MM.1S (cell line): ENCODE measurements around the gene DNAH5.

ENCODE experiments used
- DNase-seq: peaks from one replicate; pipeline ENCODE4 v3.0.0-alpha.2; 2015
- H2AFZ ChIP-seq: fragments of 300-600 bp; sonication (generic); 2 replicates; pipeline ENCODE4 v1.6.0; 2016; ENCODE audit warnings: antibody characterized with exemption, low read length
- H3F3A ChIP-seq: fragments of 300-600 bp; sonication (generic); 2 replicates; pipeline ENCODE4 v1.6.1; 2016; ENCODE audit warnings: mild to moderate bottlenecking, antibody characterized with exemption, low read length, moderate library complexity, mixed read lengths; ENCODE audit not compliant: insufficient read depth
- H3K27ac ChIP-seq: fragments of 300-600 bp; sonication (generic); 2 replicates; pipeline ENCODE4 v1.5.1; 2016; ENCODE audit warnings: mild to moderate bottlenecking, low read length
- H3K27me3 ChIP-seq: fragments of 300-600 bp; sonication (generic); replicated peaks from 2 replicates; pipeline ENCODE4 v1.6.0; 2016; ENCODE audit warnings: low read length; ENCODE audit not compliant: insufficient read depth
- H3K36me3 ChIP-seq: fragments of 300-600 bp; sonication (generic); replicated peaks from 2 replicates; pipeline ENCODE4 v1.6.1; 2016; ENCODE audit warnings: mild to moderate bottlenecking, low read length, mixed read lengths; ENCODE audit not compliant: insufficient read depth
- H3K4me1 ChIP-seq: fragments of 300-600 bp; sonication (generic); 2 replicates; pipeline ENCODE4 v1.6.1; 2016; ENCODE audit warnings: low read length, mixed read lengths
- H3K4me2 ChIP-seq: fragments of 300-600 bp; sonication (generic); 2 replicates; pipeline ENCODE4 v1.6.0; 2016; ENCODE audit warnings: low read depth, low read length
- H3K4me3 ChIP-seq: fragments of 300-600 bp; sonication (generic); 2 replicates; pipeline ENCODE4 v1.5.1; 2016; ENCODE audit warnings: low read length, mixed read lengths
- H3K79me2 ChIP-seq: fragments of 300-600 bp; sonication (generic); 2 replicates; pipeline ENCODE4 v1.6.1; 2016; ENCODE audit warnings: mixed run types, low read length, mixed read lengths
- H3K9ac ChIP-seq: fragments of 300-600 bp; sonication (generic); 2 replicates; pipeline ENCODE4 v1.6.1; 2016; ENCODE audit warnings: low read length, mixed read lengths
- H3K9me2 ChIP-seq: fragments of 300-600 bp; sonication (generic); replicated peaks from 2 replicates; pipeline ENCODE4 v1.6.1; 2016; ENCODE audit warnings: mild to moderate bottlenecking, low read length, mixed read lengths; ENCODE audit not compliant: insufficient read depth
- H3K9me3 ChIP-seq: fragments of 300-600 bp; sonication (generic); replicated peaks from 2 replicates; pipeline ENCODE4 v1.6.1; 2016; ENCODE audit warnings: mild to moderate bottlenecking, low read length, mixed read lengths; ENCODE audit not compliant: insufficient read depth
- H4K20me1 ChIP-seq: fragments of 300-600 bp; sonication (generic); 2 replicates; pipeline ENCODE4 v1.6.1; 2016; ENCODE audit warnings: mild to moderate bottlenecking, low read length, moderate library complexity, mixed read lengths; ENCODE audit not compliant: insufficient read depth
- EZH2 ChIP-seq: fragments of 300-600 bp; sonication (generic); optimal IDR thresholded peaks from 2 replicates; pipeline ENCODE3; 2017; ENCODE audit warnings: low read depth, mild to moderate bottlenecking, antibody characterized with exemption, low read length, mixed read lengths
- EZH2phosphoT487 ChIP-seq: fragments of 300-600 bp; sonication (generic); IDR thresholded peaks from 2 replicates; pipeline ENCODE4 v1.6.1; 2018; ENCODE audit warnings: antibody characterized with exemption, low read length
- TF ChIP-seq, protein P1 (sequence below): fragments of 300-600 bp; sonication (generic); IDR thresholded peaks from 2 replicates; pipeline ENCODE4 v1.5.1; 2016; ENCODE audit warnings: antibody characterized with exemption, low read length, mixed read lengths

Gene DNAH5

GRCh38 chr5:13821366-13821765 is 123.1 kb downstream of the DNAH5 start:
- H3K4me3 ChIP-seq: no peak overlapping the region

DNA sequence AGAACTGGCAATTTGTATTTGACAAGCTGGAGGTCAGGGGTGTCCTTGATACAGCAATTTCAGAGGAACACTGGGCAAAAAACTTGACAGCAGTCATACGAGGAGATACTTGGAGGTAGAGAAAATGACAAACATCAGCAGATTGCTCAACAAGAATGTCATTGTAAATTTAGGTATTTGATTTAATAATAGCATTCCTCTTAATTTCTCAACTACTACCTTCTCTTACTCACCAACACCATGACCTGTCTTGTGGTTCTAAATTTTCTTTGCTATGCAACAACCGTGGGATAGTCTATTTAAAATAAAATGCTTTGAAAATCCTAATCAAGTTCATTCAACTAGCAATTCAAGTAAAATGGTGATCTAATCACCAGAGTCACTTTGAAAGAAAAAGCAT is 128.4 kb downstream of the DNAH5 start:
- no peak for DNase-seq
- no peaks in the 10 kb centered on the region for H3K36me3 ChIP-seq
- no peak overlapping the region for H3K4me3 ChIP-seq
- H2AFZ ChIP-seq: no peak overlapping the region
- no peak for TF ChIP-seq EZH2
- TF ChIP-seq, protein P1, sequence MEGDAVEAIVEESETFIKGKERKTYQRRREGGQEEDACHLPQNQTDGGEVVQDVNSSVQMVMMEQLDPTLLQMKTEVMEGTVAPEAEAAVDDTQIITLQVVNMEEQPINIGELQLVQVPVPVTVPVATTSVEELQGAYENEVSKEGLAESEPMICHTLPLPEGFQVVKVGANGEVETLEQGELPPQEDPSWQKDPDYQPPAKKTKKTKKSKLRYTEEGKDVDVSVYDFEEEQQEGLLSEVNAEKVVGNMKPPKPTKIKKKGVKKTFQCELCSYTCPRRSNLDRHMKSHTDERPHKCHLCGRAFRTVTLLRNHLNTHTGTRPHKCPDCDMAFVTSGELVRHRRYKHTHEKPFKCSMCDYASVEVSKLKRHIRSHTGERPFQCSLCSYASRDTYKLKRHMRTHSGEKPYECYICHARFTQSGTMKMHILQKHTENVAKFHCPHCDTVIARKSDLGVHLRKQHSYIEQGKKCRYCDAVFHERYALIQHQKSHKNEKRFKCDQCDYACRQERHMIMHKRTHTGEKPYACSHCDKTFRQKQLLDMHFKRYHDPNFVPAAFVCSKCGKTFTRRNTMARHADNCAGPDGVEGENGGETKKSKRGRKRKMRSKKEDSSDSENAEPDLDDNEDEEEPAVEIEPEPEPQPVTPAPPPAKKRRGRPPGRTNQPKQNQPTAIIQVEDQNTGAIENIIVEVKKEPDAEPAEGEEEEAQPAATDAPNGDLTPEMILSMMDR: no peak
- TF ChIP-seq EZH2phosphoT487: no peak
- H3K4me2 ChIP-seq: no peak overlapping the region
- H3K4me1 ChIP-seq: no peaks in the 10 kb centered on the region
- H4K20me1 ChIP-seq: no peaks in the 10 kb centered on the region
- no peaks in the 10 kb centered on the region for H3K9me2 ChIP-seq
- no peaks in the 10 kb centered on the region for H3K27me3 ChIP-seq
- H3K79me2 ChIP-seq: no peaks in the 10 kb centered on the region
- no peak overlapping the region for H3K27ac ChIP-seq
- no peak overlapping the region for H3K9ac ChIP-seq
- H3K9me3 ChIP-seq: no peaks in the 10 kb centered on the region
- no peaks in the 10 kb centered on the region for H3F3A ChIP-seq

More at GRCh38 chr5:13821366-13821765, 123.1 kb downstream of the DNAH5 start:
- Histone ChIP-seq H3K9me2 (no peaks in the 10 kb centered on the region; the same call in 1 of the 2 replicates), H3K4me2 (no peak overlapping the region), H3K9me3 (no peaks in the 10 kb centered on the region), H3K27ac (no peak overlapping the region), H3K4me1 (no peaks in the 10 kb centered on the region), H3K79me2 (no peaks in the 10 kb centered on the region), H3K9ac (no peak overlapping the region), H2AFZ (no peak overlapping the region), H3K27me3 (no peaks in the 10 kb centered on the region), H3K36me3 (no peaks in the 10 kb centered on the region), H4K20me1 (no peaks in the 10 kb centered on the region), H3F3A (no peaks in the 10 kb centered on the region)
- TF ChIP-seq EZH2 (no peak), EZH2phosphoT487 (no peak)
- TF ChIP-seq, protein P1: no peak
- DNase-seq: no peak

DNA sequence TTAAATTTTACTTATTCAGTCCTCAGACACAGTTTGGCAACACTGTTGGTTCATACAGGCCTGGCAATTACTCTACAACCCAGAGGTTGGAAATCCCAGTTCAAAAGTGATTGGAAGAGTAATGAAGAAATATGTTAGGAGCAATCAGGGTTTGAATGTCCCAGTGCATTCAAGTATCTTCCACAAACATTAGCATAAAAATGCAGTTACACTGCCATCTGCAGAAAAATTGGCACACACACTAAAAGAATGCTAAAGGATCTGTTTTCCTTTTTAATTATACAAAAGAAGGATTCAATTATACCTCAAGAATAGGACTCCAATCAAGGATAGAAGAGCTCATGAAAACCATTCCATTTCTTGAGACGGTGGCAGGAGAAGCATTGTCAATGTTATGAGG is 130.2 kb downstream of the DNAH5 start:
- H3K27me3 ChIP-seq: no peaks in the 10 kb centered on the region
- no peak overlapping the region for H3K27ac ChIP-seq
- no peak overlapping the region for H3K4me2 ChIP-seq
- no peaks in the 10 kb centered on the region for H4K20me1 ChIP-seq
- no peaks in the 10 kb centered on the region for H3K36me3 ChIP-seq
- no peaks in the 10 kb centered on the region for H3K79me2 ChIP-seq
- H3F3A ChIP-seq: no peaks in the 10 kb centered on the region
- DNase-seq: no peak
- TF ChIP-seq, protein P1: no peak
- TF ChIP-seq EZH2phosphoT487 (no peak), EZH2 (no peak)
- no peaks in the 10 kb centered on the region for H3K4me1 ChIP-seq
- H2AFZ ChIP-seq: no peak overlapping the region
- no peak overlapping the region for H3K4me3 ChIP-seq
- no peaks in the 10 kb centered on the region for H3K9me3 ChIP-seq
- H3K9me2 ChIP-seq: no peaks in the 10 kb centered on the region
- H3K9ac ChIP-seq: no peak overlapping the region
